Ishikawa (cell line): ENCODE results near the gene CYP27C1.

Source experiments
- CEBPB ChIP-seq: IDR thresholded peaks from 2 replicates; pipeline ENCODE4 v1.6.1; 2012
- EGR1 ChIP-seq: IDR thresholded peaks from 2 replicates; pipeline ENCODE4 v1.6.1; 2012
- EP300 ChIP-seq: IDR thresholded peaks from 2 replicates; pipeline ENCODE4 v1.6.1; 2012; ENCODE audit warnings: borderline replicate concordance
- RAD21 ChIP-seq: IDR thresholded peaks from 2 replicates; pipeline ENCODE4 v1.6.1; 2012; ENCODE audit warnings: low read depth
- TCF12 ChIP-seq: IDR thresholded peaks from 2 replicates; pipeline ENCODE4 v1.6.1; 2012; ENCODE audit warnings: low read depth
- TF ChIP-seq, protein P1 (sequence below): IDR thresholded peaks from 2 replicates; pipeline ENCODE4 v1.6.1; 2012; ENCODE audit warnings: low read depth, mild to moderate bottlenecking

DNA sequence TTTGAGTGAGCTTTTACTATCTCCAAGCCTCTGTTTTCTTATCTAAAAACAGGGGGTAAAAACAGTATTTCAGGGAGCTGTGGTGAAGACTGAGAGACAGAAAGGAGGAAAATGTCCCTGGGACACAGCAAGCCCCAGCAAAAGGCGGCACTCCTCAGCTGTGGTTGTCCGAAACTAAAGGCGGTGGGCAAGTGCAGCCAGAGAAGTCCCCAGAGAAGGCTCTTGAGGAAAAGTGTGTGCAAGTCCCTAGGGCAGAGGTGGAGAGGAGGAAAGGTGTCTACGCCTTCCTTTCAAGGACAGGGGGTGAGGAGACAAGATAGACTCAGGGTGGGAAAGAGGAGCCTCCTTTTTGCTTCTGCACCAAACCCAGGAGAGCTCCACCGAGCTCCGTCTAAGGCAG lies 45.5 kb downstream of the CYP27C1 start:
- TF ChIP-seq EGR1 (no peak), EP300 (no peak), TCF12 (no peak), CEBPB (no peak), RAD21 (no peak)
- TF ChIP-seq, protein P1, sequence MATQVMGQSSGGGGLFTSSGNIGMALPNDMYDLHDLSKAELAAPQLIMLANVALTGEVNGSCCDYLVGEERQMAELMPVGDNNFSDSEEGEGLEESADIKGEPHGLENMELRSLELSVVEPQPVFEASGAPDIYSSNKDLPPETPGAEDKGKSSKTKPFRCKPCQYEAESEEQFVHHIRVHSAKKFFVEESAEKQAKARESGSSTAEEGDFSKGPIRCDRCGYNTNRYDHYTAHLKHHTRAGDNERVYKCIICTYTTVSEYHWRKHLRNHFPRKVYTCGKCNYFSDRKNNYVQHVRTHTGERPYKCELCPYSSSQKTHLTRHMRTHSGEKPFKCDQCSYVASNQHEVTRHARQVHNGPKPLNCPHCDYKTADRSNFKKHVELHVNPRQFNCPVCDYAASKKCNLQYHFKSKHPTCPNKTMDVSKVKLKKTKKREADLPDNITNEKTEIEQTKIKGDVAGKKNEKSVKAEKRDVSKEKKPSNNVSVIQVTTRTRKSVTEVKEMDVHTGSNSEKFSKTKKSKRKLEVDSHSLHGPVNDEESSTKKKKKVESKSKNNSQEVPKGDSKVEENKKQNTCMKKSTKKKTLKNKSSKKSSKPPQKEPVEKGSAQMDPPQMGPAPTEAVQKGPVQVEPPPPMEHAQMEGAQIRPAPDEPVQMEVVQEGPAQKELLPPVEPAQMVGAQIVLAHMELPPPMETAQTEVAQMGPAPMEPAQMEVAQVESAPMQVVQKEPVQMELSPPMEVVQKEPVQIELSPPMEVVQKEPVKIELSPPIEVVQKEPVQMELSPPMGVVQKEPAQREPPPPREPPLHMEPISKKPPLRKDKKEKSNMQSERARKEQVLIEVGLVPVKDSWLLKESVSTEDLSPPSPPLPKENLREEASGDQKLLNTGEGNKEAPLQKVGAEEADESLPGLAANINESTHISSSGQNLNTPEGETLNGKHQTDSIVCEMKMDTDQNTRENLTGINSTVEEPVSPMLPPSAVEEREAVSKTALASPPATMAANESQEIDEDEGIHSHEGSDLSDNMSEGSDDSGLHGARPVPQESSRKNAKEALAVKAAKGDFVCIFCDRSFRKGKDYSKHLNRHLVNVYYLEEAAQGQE: no peak
